ENCODE data around the gene CRK.

Gene CRK

GRCh38 chr17:1473841-1474240 lies 17.8 kb upstream of the CRK start:
- TF ChIP-seq, protein P1, sequence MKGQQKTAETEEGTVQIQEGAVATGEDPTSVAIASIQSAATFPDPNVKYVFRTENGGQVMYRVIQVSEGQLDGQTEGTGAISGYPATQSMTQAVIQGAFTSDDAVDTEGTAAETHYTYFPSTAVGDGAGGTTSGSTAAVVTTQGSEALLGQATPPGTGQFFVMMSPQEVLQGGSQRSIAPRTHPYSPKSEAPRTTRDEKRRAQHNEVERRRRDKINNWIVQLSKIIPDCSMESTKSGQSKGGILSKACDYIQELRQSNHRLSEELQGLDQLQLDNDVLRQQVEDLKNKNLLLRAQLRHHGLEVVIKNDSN (IDR thresholded peaks at IDR 0.05) = no peak
- TF ChIP-seq YY1 (IDR thresholded peaks at IDR 0.05; ENCODE audit: low read depth) (no peak), RAD21 (IDR thresholded peaks at IDR 0.05; ENCODE audit: low read depth) (no peak), CEBPB (IDR thresholded peaks at IDR 0.05) (no peak), ZBTB7A (IDR thresholded peaks at IDR 0.05; ENCODE audit: low read depth) (no peak), FOXM1 (IDR thresholded peaks at IDR 0.05; ENCODE audit: borderline replicate concordance, low read depth) (no peak), NFIC (IDR thresholded peaks at IDR 0.05) (no peak), EGR1 (IDR thresholded peaks at IDR 0.05) (no peak)
- TF ChIP-seq, protein P2, sequence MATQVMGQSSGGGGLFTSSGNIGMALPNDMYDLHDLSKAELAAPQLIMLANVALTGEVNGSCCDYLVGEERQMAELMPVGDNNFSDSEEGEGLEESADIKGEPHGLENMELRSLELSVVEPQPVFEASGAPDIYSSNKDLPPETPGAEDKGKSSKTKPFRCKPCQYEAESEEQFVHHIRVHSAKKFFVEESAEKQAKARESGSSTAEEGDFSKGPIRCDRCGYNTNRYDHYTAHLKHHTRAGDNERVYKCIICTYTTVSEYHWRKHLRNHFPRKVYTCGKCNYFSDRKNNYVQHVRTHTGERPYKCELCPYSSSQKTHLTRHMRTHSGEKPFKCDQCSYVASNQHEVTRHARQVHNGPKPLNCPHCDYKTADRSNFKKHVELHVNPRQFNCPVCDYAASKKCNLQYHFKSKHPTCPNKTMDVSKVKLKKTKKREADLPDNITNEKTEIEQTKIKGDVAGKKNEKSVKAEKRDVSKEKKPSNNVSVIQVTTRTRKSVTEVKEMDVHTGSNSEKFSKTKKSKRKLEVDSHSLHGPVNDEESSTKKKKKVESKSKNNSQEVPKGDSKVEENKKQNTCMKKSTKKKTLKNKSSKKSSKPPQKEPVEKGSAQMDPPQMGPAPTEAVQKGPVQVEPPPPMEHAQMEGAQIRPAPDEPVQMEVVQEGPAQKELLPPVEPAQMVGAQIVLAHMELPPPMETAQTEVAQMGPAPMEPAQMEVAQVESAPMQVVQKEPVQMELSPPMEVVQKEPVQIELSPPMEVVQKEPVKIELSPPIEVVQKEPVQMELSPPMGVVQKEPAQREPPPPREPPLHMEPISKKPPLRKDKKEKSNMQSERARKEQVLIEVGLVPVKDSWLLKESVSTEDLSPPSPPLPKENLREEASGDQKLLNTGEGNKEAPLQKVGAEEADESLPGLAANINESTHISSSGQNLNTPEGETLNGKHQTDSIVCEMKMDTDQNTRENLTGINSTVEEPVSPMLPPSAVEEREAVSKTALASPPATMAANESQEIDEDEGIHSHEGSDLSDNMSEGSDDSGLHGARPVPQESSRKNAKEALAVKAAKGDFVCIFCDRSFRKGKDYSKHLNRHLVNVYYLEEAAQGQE (IDR thresholded peaks at IDR 0.05; ENCODE audit: low read depth) = no peak

GRCh38 chr17:1473170-1473569 lies 17.1 kb upstream of the CRK start:
- TF ChIP-seq, protein P2 (IDR thresholded peaks at IDR 0.05; ENCODE audit: low read depth) = no peak
- TF ChIP-seq, protein P3, sequence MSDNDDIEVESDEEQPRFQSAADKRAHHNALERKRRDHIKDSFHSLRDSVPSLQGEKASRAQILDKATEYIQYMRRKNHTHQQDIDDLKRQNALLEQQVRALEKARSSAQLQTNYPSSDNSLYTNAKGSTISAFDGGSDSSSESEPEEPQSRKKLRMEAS (IDR thresholded peaks at IDR 0.05) = no peak
- no peak for TF ChIP-seq CREB1 (IDR thresholded peaks at IDR 0.05; ENCODE audit: low read depth)

DNA sequence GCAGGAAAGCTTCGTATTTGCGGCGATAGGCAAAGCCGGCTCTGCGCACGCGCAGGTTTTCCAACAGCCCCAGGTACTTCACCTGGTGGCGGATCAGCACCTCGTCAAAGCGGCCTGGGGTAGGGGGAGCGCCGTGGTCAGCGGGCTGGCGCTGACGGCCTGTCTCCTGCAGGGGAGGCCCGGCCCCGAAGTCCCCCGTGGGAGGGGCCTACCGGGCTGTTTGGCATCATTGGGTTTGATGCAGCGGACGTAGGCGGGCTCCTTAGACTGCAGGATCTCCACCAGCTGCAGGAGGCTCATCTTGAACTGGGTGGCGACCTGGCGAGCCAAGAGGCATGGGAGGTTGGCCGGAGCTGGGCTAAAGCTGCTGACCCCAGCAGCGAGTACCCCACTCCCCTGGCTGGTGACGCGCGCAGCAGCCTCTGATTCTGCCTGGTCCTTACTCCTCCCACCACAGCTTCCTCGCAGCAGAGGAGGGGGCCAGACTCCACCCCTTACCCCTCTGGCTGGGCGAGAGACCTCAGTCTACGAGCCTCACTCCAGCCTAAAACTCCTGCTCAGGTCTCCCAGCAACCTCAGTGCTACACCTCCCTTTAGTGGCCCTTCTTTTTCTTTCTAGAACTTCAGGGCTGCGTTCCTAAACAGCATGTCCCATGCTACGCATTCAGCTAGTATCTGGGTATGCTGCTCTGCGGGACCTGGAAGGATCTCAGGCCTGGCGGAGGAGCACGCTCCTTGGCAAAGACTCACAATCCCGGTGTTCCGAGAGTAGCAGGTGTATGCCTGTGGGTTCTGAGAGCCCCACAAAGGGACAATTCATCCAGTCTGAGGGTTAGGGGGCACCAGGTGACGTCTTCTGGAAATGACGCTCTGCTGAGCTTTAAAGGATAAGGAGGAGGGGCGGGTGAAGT lies 16.1 kb upstream of the CRK start:
- TF ChIP-seq CEBPB (IDR thresholded peaks at IDR 0.05) (no peak), YY1 (IDR thresholded peaks at IDR 0.05; ENCODE audit: low read depth) (no peak), CREB1 (IDR thresholded peaks at IDR 0.05; ENCODE audit: low read depth) (no peak), EP300 (IDR thresholded peaks at IDR 0.05; ENCODE audit: borderline replicate concordance) (no peak), NFIC (IDR thresholded peaks at IDR 0.05) (no peak), ZBTB7A (IDR thresholded peaks at IDR 0.05; ENCODE audit: low read depth) (no peak), TEAD4 (IDR thresholded peaks at IDR 0.05) (no peak), FOXM1 (IDR thresholded peaks at IDR 0.05; ENCODE audit: borderline replicate concordance, low read depth) (no peak), TCF12 (IDR thresholded peaks at IDR 0.05; ENCODE audit: low read depth) (no peak), EGR1 (IDR thresholded peaks at IDR 0.05) (no peak), TAF1 (IDR thresholded peaks at IDR 0.05; ENCODE audit: low read depth) (no peak), RAD21 (IDR thresholded peaks at IDR 0.05; ENCODE audit: low read depth) (no peak)
- TF ChIP-seq, protein P1 (IDR thresholded peaks at IDR 0.05) = no peak
- TF ChIP-seq, protein P2 (IDR thresholded peaks at IDR 0.05; ENCODE audit: low read depth) = no peak
- TF ChIP-seq, protein P3 (IDR thresholded peaks at IDR 0.05) = no peak

GRCh38 chr17:1471490-1471889 lies 15.5 kb upstream of the CRK start:
- TF ChIP-seq CEBPB (IDR thresholded peaks at IDR 0.05) = no peak
- TF ChIP-seq, protein P1 (IDR thresholded peaks at IDR 0.05) = no peak
- TF ChIP-seq CREB1 (IDR thresholded peaks at IDR 0.05; ENCODE audit: low read depth) = no peak
- TF ChIP-seq YY1 (IDR thresholded peaks at IDR 0.05; ENCODE audit: low read depth) = no peak

Data from Ishikawa (cell line).